ENCODE results near the gene ORC2. TPM values are rescaled to one million over a fixed set of nuclear protein-coding genes. Genes with fewer than 3 reads are reported as not detected.

The ORC2 gene
- polyA plus RNA-seq, 2 of the 4 experiments (the other 2 are of a cell fraction): 20.9 to 24.5 TPM

DNA sequence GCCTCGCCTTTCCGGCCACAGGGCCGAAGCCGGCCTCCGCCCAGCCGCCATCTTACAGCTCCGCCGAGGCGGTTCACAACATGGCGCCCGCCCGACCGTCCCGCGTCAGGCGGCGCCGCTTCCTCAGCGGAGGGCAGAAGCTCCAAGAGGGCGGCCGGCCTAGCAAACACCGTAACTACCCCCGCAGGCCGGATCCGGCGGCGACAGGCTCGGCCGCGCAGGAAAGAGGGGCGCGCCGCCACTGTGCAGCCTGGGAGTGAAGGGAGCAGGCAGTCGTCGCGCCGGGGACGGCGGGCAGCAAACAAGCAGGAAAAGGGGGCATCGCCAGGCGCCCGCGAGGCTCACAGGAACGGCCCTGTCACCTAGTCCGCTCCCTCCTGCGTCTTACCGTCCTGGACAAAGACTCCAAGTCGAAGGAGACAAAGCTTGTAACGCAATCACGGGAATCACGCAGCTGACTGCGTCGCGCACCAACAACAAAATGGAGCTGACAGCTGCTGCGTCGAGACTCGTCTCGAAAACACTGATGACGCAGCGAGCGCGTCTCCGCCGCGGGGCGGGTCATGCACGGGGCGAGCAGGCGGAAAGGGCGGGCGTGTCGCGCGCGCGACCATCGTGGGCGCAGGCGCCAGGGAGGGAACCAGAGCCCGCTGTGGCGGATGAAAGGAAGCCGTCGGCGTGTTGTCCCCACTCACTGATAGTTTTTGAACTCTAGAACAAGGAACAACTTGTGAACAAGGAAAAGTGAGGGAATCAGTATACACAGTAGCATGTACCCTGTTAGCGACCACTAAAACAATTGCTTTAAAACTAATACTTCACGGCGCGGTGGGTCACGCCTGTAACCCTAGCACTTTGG, 99.1 kb downstream of the ORC2 start, which contains the start of gene CLK1:
TSS of gene CLK1 (minus strand) at position 483 of the 859 bp plus-strand sequence. CDS start 2,796 bp downstream, outside the sequence.
- ChIA-PET CTCF (interaction anchor here (0.6 to 2.1 kb wide), 11 partner anchors 9 to 368 kb away, joined by 3 to 12 read pairs (median 3); partner anchors contain the start of gene BZW1), POLR2A (interaction anchor here (0.6 to 2.4 kb wide), 22 partner anchors 8 to 286 kb away, joined by 3 to 27 read pairs (median 6); partner anchors contain the start of genes BZW1, NIF3L1 and PPIL3)
- DNase-seq (ENCODE audit: low read depth in 1 of 2, low spot score in 1 of 2): peak; percentile 80 to 92
- no peaks in the 10 kb centered on the region for H3K9me3 ChIP-seq
- peak within 1 kb of the TSS; percentile 90 for H3K4me2 ChIP-seq
- 3% methylated on average over 23 of the region's 89 CpGs for WGBS (ENCODE audit: missing lambda C conversion rate)
- peak; percentile 90 for ATAC-seq
- peaks cover 38% of the 10 kb centered on the region for H3K4me1 ChIP-seq
- peak within 1 kb of the TSS; percentile 91 to 97 for H3K27ac ChIP-seq
- no peak for FAIRE-seq
- H3K4me3 ChIP-seq: peak within 1 kb of the TSS; percentile 77
- TF ChIP-seq FOSL2 (IDR thresholded peaks at IDR 0.05): no peak
- TF ChIP-seq FOSL2 (CRISPR knock-in tag; IDR thresholded peaks at IDR 0.05): peak; percentile 50; the same call in 1 of the 2 replicates
- TF ChIP-seq EHF (CRISPR knock-in tag; IDR thresholded peaks at IDR 0.05): no peak
- TF ChIP-seq, protein P1, sequence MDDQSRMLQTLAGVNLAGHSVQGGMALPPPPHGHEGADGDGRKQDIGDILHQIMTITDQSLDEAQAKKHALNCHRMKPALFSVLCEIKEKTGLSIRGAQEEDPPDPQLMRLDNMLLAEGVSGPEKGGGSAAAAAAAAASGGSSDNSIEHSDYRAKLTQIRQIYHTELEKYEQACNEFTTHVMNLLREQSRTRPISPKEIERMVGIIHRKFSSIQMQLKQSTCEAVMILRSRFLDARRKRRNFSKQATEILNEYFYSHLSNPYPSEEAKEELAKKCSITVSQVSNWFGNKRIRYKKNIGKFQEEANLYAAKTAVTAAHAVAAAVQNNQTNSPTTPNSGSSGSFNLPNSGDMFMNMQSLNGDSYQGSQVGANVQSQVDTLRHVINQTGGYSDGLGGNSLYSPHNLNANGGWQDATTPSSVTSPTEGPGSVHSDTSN (IDR thresholded peaks at IDR 0.05): peak; percentile 50; the same call in 1 of the 2 replicates
- TF ChIP-seq CHD2 (IDR thresholded peaks at IDR 0.05; ENCODE audit: low read length, partially characterized antibody): no peak
- no peak for TF ChIP-seq HOXB13 (CRISPR knock-in tag; IDR thresholded peaks at IDR 0.05; ENCODE audit: low read depth)
- TF ChIP-seq KDM1A (IDR thresholded peaks at IDR 0.05; ENCODE audit: low read depth): no peak
- TF ChIP-seq MYC (IDR thresholded peaks at IDR 0.05; ENCODE audit: borderline replicate concordance, low read length): no peak
- TF ChIP-seq ZFP36 (IDR thresholded peaks at IDR 0.05; ENCODE audit: borderline replicate concordance, partially characterized antibody): no peak
- no peak for TF ChIP-seq CBX8 (IDR thresholded peaks at IDR 0.05)
- TF ChIP-seq RARB (CRISPR knock-in tag; IDR thresholded peaks at IDR 0.05): peak; percentile 75; the same call in 1 of the 2 replicates
- no peak for TF ChIP-seq JUNB (IDR thresholded peaks at IDR 0.05)
- peak in 1 of 2 experiments; percentile 42; a peak in 1 of 4 replicates for TF ChIP-seq CEBPB (IDR thresholded peaks at IDR 0.05)
- TF ChIP-seq CBX2 (IDR thresholded peaks at IDR 0.05; ENCODE audit: borderline replicate concordance, low read depth): no peak
- no peak for TF ChIP-seq SMC3 (IDR thresholded peaks at IDR 0.05)
- peak; percentile 71; the same call in 1 of the 2 replicates for TF ChIP-seq PHF8 (IDR thresholded peaks at IDR 0.05; ENCODE audit: borderline replicate concordance, low read depth)
- TF ChIP-seq NR3C1 (IDR thresholded peaks at IDR 0.05): no peak
- TF ChIP-seq GATA3 (IDR thresholded peaks at IDR 0.05; ENCODE audit: borderline replicate concordance): no peak; the same call in 1 of the 2 replicates
- no peak for TF ChIP-seq RCOR1 (IDR thresholded peaks at IDR 0.05; ENCODE audit: low read depth, low read length)
- TF ChIP-seq, protein P2, sequence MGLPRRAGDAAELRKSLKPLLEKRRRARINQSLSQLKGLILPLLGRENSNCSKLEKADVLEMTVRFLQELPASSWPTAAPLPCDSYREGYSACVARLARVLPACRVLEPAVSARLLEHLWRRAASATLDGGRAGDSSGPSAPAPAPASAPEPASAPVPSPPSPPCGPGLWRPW (IDR thresholded peaks at IDR 0.05): no peak
- no peak for TF ChIP-seq FOSB (CRISPR knock-in tag; IDR thresholded peaks at IDR 0.05)
- TF ChIP-seq RNF2 (IDR thresholded peaks at IDR 0.05; ENCODE audit: borderline replicate concordance, low read depth): no peak
- TF ChIP-seq, protein P3, sequence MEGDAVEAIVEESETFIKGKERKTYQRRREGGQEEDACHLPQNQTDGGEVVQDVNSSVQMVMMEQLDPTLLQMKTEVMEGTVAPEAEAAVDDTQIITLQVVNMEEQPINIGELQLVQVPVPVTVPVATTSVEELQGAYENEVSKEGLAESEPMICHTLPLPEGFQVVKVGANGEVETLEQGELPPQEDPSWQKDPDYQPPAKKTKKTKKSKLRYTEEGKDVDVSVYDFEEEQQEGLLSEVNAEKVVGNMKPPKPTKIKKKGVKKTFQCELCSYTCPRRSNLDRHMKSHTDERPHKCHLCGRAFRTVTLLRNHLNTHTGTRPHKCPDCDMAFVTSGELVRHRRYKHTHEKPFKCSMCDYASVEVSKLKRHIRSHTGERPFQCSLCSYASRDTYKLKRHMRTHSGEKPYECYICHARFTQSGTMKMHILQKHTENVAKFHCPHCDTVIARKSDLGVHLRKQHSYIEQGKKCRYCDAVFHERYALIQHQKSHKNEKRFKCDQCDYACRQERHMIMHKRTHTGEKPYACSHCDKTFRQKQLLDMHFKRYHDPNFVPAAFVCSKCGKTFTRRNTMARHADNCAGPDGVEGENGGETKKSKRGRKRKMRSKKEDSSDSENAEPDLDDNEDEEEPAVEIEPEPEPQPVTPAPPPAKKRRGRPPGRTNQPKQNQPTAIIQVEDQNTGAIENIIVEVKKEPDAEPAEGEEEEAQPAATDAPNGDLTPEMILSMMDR (IDR thresholded peaks at IDR 0.05): no peak
- no peak for TF ChIP-seq ELK1 (IDR thresholded peaks at IDR 0.05; ENCODE audit: low read depth, low read length)
- no peak for TF ChIP-seq SREBF2 (IDR thresholded peaks at IDR 0.05)
- TF ChIP-seq, protein P4, sequence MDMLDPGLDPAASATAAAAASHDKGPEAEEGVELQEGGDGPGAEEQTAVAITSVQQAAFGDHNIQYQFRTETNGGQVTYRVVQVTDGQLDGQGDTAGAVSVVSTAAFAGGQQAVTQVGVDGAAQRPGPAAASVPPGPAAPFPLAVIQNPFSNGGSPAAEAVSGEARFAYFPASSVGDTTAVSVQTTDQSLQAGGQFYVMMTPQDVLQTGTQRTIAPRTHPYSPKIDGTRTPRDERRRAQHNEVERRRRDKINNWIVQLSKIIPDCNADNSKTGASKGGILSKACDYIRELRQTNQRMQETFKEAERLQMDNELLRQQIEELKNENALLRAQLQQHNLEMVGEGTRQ (IDR thresholded peaks at IDR 0.05): peak; percentile 18; the same call in 1 of the 2 replicates
- TF ChIP-seq MAFK (IDR thresholded peaks at IDR 0.05; ENCODE audit: partially characterized antibody): peak; percentile 56
- TF ChIP-seq ZC3H11A (IDR thresholded peaks at IDR 0.05): no peak
- no peak for TF ChIP-seq HMGXB4 (CRISPR knock-in tag; IDR thresholded peaks at IDR 0.05; ENCODE audit: borderline replicate concordance)
- 0 out of 2 replicates have a peak, but pooled peaks have one; percentile 34 for TF ChIP-seq HDAC2 (IDR thresholded peaks at IDR 0.05)
- TF ChIP-seq, protein P5, sequence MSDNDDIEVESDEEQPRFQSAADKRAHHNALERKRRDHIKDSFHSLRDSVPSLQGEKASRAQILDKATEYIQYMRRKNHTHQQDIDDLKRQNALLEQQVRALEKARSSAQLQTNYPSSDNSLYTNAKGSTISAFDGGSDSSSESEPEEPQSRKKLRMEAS (IDR thresholded peaks at IDR 0.05): peak; percentile 92
- TF ChIP-seq JUN (IDR thresholded peaks at IDR 0.05): peak; percentile 90
- peak; percentile 95 for TF ChIP-seq E2F6 (IDR thresholded peaks at IDR 0.05; ENCODE audit: borderline replicate concordance, low read depth)
